K562 (cell line): Measurements from ENCODE around the gene TCEA3. TPM values are rescaled to one million over a fixed set of nuclear protein-coding genes. Genes with fewer than 3 reads are reported as not detected.
A peak's percentile ranks its signal among the peaks of the same experiment; 100 is the strongest.

Source experiments
- BMI1 ChIP-seq: fragments of 150-350 bp; IDR thresholded peaks from 2 replicates; pipeline ENCODE4 v1.6.1; 2014; ENCODE audit warnings: low read length
- CBFB ChIP-seq: sonication (generic); formaldehyde crosslinking; IDR thresholded peaks from 2 replicates; pipeline ENCODE4 v1.4.0; 2020; ENCODE audit warnings: mild to moderate bottlenecking, missing genetic modification reagents
- HDGF ChIP-seq: fragments of 450-650 bp; IDR thresholded peaks from 2 replicates; pipeline ENCODE4 v1.6.1; 2016
- KLF6 ChIP-seq: fragments of 250-450 bp; sonication (Bioruptor Pico); IDR thresholded peaks from 2 replicates; pipeline ENCODE4 v1.4.0; 2020; ENCODE audit warnings: mild to moderate bottlenecking, moderate library complexity, borderline replicate concordance
- MBD1 ChIP-seq: fragments of 250-450 bp; sonication (Bioruptor Pico); IDR thresholded peaks from 2 replicates; pipeline ENCODE4 v1.8.0; 2022; ENCODE audit warnings: inconsistent platforms
- NCOA1 ChIP-seq: fragments of 450-650 bp; IDR thresholded peaks from 2 replicates; pipeline ENCODE4 v1.6.1; 2016; ENCODE audit warnings: low read depth
- PBX2 ChIP-seq, 2 experiments: IDR thresholded peaks in 1 of 2; conservative IDR thresholded peaks in 1 of 2; 2 replicates each; pipeline ENCODE4 v1.6.1; 2016; ENCODE audit warnings: low read depth in 2 of 2, mild to moderate bottlenecking in 1 of 2, missing compliant biosample characterization in 1 of 2, missing genetic modification characterization in 1 of 2, moderate library complexity in 1 of 2
- ZBTB33 ChIP-seq: sonication (generic); formaldehyde crosslinking; IDR thresholded peaks from 2 replicates; pipeline ENCODE4 v1.8.1; 2023; ENCODE audit warnings: mild to moderate bottlenecking, missing genetic modification reagents
- ZC3H11A ChIP-seq: IDR thresholded peaks from 2 replicates; pipeline ENCODE4 v1.6.1; 2012; ENCODE audit warnings: low read depth, low read length, improper control_type of control experiment
- ZNF174 ChIP-seq: fragments of 250-450 bp; sonication (Bioruptor Pico); IDR thresholded peaks from 2 replicates; pipeline ENCODE4 v1.4.0; 2020; ENCODE audit warnings: mild to moderate bottlenecking
- ZNF280B ChIP-seq: fragments of 250-450 bp; sonication (Bioruptor Pico); IDR thresholded peaks from 2 replicates; pipeline ENCODE4 v1.5.1; 2021; ENCODE audit warnings: mild to moderate bottlenecking
- ZNF436 ChIP-seq: fragments of 250-450, 450-650 bp; sonication (Bioruptor Pico); formaldehyde crosslinking; IDR thresholded peaks from 2 replicates; pipeline ENCODE4 v1.7.0; 2020; ENCODE audit warnings: mild to moderate bottlenecking
- polyA plus RNA-seq, 8 experiments: library from polyadenylated mRNA; depleted of rRNA in 4 of 8; stranded (reverse) in 5 of 8; unstranded in 3 of 8; fragments of >200 nt; fragmentation: Nextera tagmentation in 2 of 8; fragmentation: Illumina TruSeq in 1 of 8; extraction: Ambion mirVana in 2 of 8; extraction: Trizol in 1 of 8; gene quantifications; 2 replicates each; pipeline versions ENCODE4 v1.2.1 to v1.2.3, GENCODE V29; 2011 to 2014; ENCODE audit warnings: inconsistent platforms in 1 of 8, missing spikeins in 1 of 8
- total RNA-seq, 7 experiments: library from RNA; depleted of rRNA in 6 of 7; stranded (reverse); fragments of >200 nt in 6 of 7; fragmentation: Illumina TruSeq in 2 of 7; extraction: Trizol in 2 of 7; gene quantifications; 2 replicates each; pipeline versions ENCODE4 v1.2.1 to v1.2.3, GENCODE V29; 2011 to 2021; ENCODE audit warnings: low replicate concordance in 1 of 7
- TF ChIP-seq, protein P1 (sequence below): fragments of 150-350 bp; IDR thresholded peaks from 2 replicates; pipeline ENCODE4 v1.6.1; 2014; ENCODE audit warnings: low read depth, mild to moderate bottlenecking, low read length, borderline replicate concordance
- TF ChIP-seq, protein P2 (sequence below): fragments of 450-650 bp; IDR thresholded peaks from 2 replicates; pipeline ENCODE4 v1.6.1; 2016; ENCODE audit warnings: missing biosample characterization, missing genetic modification characterization

The TCEA3 gene
- total and polyA plus RNA-seq, 9 of the 15 experiments (the other 6 are each of a cell fraction or from before 2014, with no cell fraction given): 0.03 to 0.55 (median 0.36) TPM

GRCh38 chr1:23341931-23342692 is 82.4 kb downstream of the TCEA3 start (continued):
- TF ChIP-seq, protein P1, sequence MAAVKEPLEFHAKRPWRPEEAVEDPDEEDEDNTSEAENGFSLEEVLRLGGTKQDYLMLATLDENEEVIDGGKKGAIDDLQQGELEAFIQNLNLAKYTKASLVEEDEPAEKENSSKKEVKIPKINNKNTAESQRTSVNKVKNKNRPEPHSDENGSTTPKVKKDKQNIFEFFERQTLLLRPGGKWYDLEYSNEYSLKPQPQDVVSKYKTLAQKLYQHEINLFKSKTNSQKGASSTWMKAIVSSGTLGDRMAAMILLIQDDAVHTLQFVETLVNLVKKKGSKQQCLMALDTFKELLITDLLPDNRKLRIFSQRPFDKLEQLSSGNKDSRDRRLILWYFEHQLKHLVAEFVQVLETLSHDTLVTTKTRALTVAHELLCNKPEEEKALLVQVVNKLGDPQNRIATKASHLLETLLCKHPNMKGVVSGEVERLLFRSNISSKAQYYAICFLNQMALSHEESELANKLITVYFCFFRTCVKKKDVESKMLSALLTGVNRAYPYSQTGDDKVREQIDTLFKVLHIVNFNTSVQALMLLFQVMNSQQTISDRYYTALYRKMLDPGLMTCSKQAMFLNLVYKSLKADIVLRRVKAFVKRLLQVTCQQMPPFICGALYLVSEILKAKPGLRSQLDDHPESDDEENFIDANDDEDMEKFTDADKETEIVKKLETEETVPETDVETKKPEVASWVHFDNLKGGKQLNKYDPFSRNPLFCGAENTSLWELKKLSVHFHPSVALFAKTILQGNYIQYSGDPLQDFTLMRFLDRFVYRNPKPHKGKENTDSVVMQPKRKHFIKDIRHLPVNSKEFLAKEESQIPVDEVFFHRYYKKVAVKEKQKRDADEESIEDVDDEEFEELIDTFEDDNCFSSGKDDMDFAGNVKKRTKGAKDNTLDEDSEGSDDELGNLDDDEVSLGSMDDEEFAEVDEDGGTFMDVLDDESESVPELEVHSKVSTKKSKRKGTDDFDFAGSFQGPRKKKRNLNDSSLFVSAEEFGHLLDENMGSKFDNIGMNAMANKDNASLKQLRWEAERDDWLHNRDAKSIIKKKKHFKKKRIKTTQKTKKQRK: no peak
- TF ChIP-seq HDGF: peak; percentile 89
- TF ChIP-seq, protein P2, sequence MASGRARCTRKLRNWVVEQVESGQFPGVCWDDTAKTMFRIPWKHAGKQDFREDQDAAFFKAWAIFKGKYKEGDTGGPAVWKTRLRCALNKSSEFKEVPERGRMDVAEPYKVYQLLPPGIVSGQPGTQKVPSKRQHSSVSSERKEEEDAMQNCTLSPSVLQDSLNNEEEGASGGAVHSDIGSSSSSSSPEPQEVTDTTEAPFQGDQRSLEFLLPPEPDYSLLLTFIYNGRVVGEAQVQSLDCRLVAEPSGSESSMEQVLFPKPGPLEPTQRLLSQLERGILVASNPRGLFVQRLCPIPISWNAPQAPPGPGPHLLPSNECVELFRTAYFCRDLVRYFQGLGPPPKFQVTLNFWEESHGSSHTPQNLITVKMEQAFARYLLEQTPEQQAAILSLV (tag): no peak
- TF ChIP-seq MBD1 (CRISPR knock-in tag): 0 out of 2 replicates have a peak, but pooled peaks have one; percentile 9
- TF ChIP-seq BMI1: no peak
- TF ChIP-seq CBFB (CRISPR knock-in tag): no peak
- no peak for TF ChIP-seq KLF6 (CRISPR knock-in tag)
- TF ChIP-seq ZBTB33: no peak
- TF ChIP-seq ZNF280B (CRISPR knock-in tag): no peak
- TF ChIP-seq ZNF436 (CRISPR knock-in tag): no peak
- no peak for TF ChIP-seq ZC3H11A
- no peak for TF ChIP-seq PBX2 (CRISPR knock-in tag; IDR thresholded peaks at IDR 0.05; ENCODE audit: low read depth)
- TF ChIP-seq PBX2 (tag; conservative IDR thresholded peaks at IDR 0.05; ENCODE audit: low read depth): no peak
- TF ChIP-seq NCOA1: no peak
- TF ChIP-seq ZNF174 (CRISPR knock-in tag): no peak
